Measurements from ENCODE around the gene KCNE1.

GRCh38 chr21:34534522-34534921 is 22.5 kb upstream of the KCNE1 start:
- TF ChIP-seq, protein P1, sequence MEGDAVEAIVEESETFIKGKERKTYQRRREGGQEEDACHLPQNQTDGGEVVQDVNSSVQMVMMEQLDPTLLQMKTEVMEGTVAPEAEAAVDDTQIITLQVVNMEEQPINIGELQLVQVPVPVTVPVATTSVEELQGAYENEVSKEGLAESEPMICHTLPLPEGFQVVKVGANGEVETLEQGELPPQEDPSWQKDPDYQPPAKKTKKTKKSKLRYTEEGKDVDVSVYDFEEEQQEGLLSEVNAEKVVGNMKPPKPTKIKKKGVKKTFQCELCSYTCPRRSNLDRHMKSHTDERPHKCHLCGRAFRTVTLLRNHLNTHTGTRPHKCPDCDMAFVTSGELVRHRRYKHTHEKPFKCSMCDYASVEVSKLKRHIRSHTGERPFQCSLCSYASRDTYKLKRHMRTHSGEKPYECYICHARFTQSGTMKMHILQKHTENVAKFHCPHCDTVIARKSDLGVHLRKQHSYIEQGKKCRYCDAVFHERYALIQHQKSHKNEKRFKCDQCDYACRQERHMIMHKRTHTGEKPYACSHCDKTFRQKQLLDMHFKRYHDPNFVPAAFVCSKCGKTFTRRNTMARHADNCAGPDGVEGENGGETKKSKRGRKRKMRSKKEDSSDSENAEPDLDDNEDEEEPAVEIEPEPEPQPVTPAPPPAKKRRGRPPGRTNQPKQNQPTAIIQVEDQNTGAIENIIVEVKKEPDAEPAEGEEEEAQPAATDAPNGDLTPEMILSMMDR (IDR thresholded peaks at IDR 0.05): no peak
- TF ChIP-seq POLR2A (IDR thresholded peaks at IDR 0.05) (no peak), EP300 (IDR thresholded peaks at IDR 0.05) (no peak)

Data from ovary (tissue), 3 donors.